HCT116 (cell line): ENCODE measurements around the gene EPHA8.

Source experiments
- EZH2 ChIP-seq: fragments of 200-600 bp; sonication (generic); IDR thresholded peaks from 2 replicates; pipeline ENCODE4 v1.6.1; 2017; ENCODE audit warnings: antibody characterized with exemption, mixed run types
- JUND ChIP-seq: IDR thresholded peaks from 2 replicates; pipeline ENCODE4 v1.6.1; 2012
- MAX ChIP-seq: IDR thresholded peaks from 2 replicates; pipeline ENCODE4 v1.6.1; 2012
- POLR2A ChIP-seq: IDR thresholded peaks from 2 replicates; pipeline ENCODE4 v1.7.0; 2011; ENCODE audit warnings: borderline replicate concordance; ENCODE audit not compliant: insufficient read depth, insufficient read length; ENCODE audit errors: extremely low read depth
- RAD21 ChIP-seq: IDR thresholded peaks from 2 replicates; pipeline ENCODE4 v1.6.1; 2012; ENCODE audit warnings: low read depth, mild to moderate bottlenecking
- YY1 ChIP-seq: IDR thresholded peaks from 2 replicates; pipeline ENCODE4 v1.6.1; 2011; ENCODE audit warnings: low read length, low read depth, moderate library complexity, mild to moderate bottlenecking; ENCODE audit not compliant: insufficient replicate concordance; ENCODE audit errors: extremely low read depth
- TF ChIP-seq, protein P1 (sequence below), 3 experiments: fragments of 200-600 bp in 1 of 3; sonication (generic) in 1 of 3; IDR thresholded peaks in 2 of 3; conservative IDR thresholded peaks in 1 of 3; 2 replicates each; pipeline ENCODE4 v1.5.1; 2012 to 2017; ENCODE audit warnings: low read depth in 2 of 3, low read length in 2 of 3, antibody characterized with exemption in 1 of 3, borderline replicate concordance in 1 of 3, control low read depth in 1 of 3, mild to moderate bottlenecking in 1 of 3, mixed read lengths in 1 of 3, mixed run types in 1 of 3, moderate library complexity in 1 of 3; ENCODE audit not compliant: insufficient read depth in 1 of 3

GRCh38 chr1:22570140-22570909 lies 7.0 kb downstream of the EPHA8 start:
- TF ChIP-seq POLR2A (no peak), JUND (no peak), MAX (no peak), EZH2 (no peak), RAD21 (no peak), YY1 (no peak)
- TF ChIP-seq, protein P1, sequence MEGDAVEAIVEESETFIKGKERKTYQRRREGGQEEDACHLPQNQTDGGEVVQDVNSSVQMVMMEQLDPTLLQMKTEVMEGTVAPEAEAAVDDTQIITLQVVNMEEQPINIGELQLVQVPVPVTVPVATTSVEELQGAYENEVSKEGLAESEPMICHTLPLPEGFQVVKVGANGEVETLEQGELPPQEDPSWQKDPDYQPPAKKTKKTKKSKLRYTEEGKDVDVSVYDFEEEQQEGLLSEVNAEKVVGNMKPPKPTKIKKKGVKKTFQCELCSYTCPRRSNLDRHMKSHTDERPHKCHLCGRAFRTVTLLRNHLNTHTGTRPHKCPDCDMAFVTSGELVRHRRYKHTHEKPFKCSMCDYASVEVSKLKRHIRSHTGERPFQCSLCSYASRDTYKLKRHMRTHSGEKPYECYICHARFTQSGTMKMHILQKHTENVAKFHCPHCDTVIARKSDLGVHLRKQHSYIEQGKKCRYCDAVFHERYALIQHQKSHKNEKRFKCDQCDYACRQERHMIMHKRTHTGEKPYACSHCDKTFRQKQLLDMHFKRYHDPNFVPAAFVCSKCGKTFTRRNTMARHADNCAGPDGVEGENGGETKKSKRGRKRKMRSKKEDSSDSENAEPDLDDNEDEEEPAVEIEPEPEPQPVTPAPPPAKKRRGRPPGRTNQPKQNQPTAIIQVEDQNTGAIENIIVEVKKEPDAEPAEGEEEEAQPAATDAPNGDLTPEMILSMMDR (IDR thresholded peaks at IDR 0.05 in 2 of 3, conservative IDR thresholded peaks at IDR 0.05 in 1 of 3; ENCODE audit: borderline replicate concordance in 1 of 3, insufficient read depth in 1 of 3, low read depth in 2 of 3, low read length in 2 of 3) = no peak
